ENCODE results near the gene DOCK2. TPM values are rescaled to one million over a fixed set of nuclear protein-coding genes. Genes with fewer than 3 reads are reported as not detected.

Gene DOCK2
- total and polyA plus RNA-seq, 4 donors = 1.6 to 53.7 (median 21.6) TPM

DNA sequence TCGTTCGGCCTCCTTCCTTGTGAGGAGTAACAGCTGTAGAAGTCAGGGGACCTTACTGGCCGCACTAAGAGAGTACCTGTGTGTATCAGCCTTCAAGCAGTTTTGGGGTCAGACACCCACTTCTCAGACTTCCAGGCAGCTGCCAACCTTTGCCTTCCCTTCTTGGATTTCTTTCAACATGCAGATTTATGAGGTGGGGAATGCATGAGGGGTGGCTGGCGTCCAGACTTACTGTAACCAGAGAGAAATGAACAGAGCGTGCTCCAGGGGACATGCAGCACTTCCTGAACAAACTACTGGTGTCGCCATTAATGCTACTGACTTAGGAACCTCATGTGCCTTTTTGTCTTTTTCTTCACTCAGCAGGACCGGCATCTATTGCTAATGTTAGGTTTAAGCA lies 296.5 kb downstream of the DOCK2 start:
- Histone ChIP-seq H3K4me1 (ENCODE audit: control insufficient read depth in 1 of 2, insufficient read depth in 2 of 2, low read length in 2 of 2) (no peaks in the 10 kb centered on the region), H3K36me3 (ENCODE audit: control insufficient read depth in 1 of 2, insufficient read depth in 2 of 2, low read length in 1 of 2) (no peaks in the 10 kb centered on the region), H3K4me3 (ENCODE audit: low read length in 2 of 2) (no peak overlapping the region), H3K27me3 (ENCODE audit: control insufficient read depth in 1 of 2, insufficient read depth in 2 of 2, low read length in 1 of 2) (no peaks in the 10 kb centered on the region), H3K27ac (ENCODE audit: low read depth in 1 of 2, low read length in 2 of 2) (no peak overlapping the region), H3K9me3 (ENCODE audit: control insufficient read depth, low read length) (no peaks in the 10 kb centered on the region)
- DNase-seq (no peak), ATAC-seq (ENCODE audit: low FRiP score) (no peak)
- 38 to 45% methylated on average over 7 of the region's 7 CpGs for WGBS, 2 donors
- intact Hi-C loops (cut with DNase I) = no loop called here

DNA sequence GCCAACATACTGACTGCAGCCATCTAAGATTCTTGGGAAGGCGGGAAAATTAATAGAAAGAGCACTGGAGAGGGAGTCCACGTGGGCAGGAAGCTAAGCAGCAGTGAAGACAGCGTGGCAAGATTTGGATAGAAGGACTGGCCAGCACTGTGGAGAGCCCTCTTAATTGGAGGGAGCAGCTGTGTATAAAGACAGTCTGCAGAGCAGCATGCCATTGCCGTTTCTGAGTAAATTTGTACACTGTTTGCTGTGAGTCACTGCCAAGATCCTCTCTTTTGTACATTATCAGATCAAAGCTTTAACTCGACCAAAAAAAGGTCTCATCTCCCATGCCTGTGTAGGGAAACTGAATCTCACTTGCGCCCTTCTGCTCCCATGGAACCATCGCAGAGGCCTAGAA lies 297.9 kb downstream of the DOCK2 start:
- no peaks in the 10 kb centered on the region for H3K4me1 ChIP-seq (ENCODE audit: control insufficient read depth in 1 of 2, insufficient read depth in 2 of 2, low read length in 2 of 2)
- intact Hi-C loops (cut with DNase I) = loop anchor here in 1 of 2 donors (1.0 kb wide), 1 partner anchor 10 kb away; no protein-coding TSS in a partner anchor
- H3K27ac ChIP-seq (ENCODE audit: low read depth in 1 of 2, low read length in 2 of 2) = no peak overlapping the region
- no peaks in the 10 kb centered on the region for H3K9me3 ChIP-seq (ENCODE audit: control insufficient read depth, low read length)
- ATAC-seq (ENCODE audit: low FRiP score) (no peak), DNase-seq (no peak)
- no peak overlapping the region for H3K4me3 ChIP-seq (ENCODE audit: low read length in 2 of 2)
- H3K36me3 ChIP-seq (ENCODE audit: control insufficient read depth in 1 of 2, insufficient read depth in 2 of 2, low read length in 1 of 2) = no peaks in the 10 kb centered on the region
- 73 to 78% methylated on average over 7 of the region's 7 CpGs for WGBS, 2 donors
- H3K27me3 ChIP-seq (ENCODE audit: control insufficient read depth in 1 of 2, insufficient read depth in 2 of 2, low read length in 1 of 2) = no peaks in the 10 kb centered on the region

- WGBS, 2 donors = 66 to 67% methylated on average over 5 of the region's 5 CpGs
- Histone ChIP-seq H3K4me3 (ENCODE audit: low read length in 2 of 2) (no peak overlapping the region), H3K9me3 (ENCODE audit: control insufficient read depth, low read length) (no peaks in the 10 kb centered on the region), H3K36me3 (ENCODE audit: control insufficient read depth in 1 of 2, insufficient read depth in 2 of 2, low read length in 1 of 2) (no peaks in the 10 kb centered on the region), H3K27me3 (ENCODE audit: control insufficient read depth in 1 of 2, insufficient read depth in 2 of 2, low read length in 1 of 2) (no peaks in the 10 kb centered on the region), H3K4me1 (ENCODE audit: control insufficient read depth in 1 of 2, insufficient read depth in 2 of 2, low read length in 2 of 2) (no peaks in the 10 kb centered on the region), H3K27ac (ENCODE audit: low read depth in 1 of 2, low read length in 2 of 2) (no peak overlapping the region)
- no peak for ATAC-seq (ENCODE audit: low FRiP score)
- intact Hi-C loops (cut with DNase I) = loop anchor here in 1 of 2 donors (1.0 kb wide), 1 partner anchor 10 kb away; no protein-coding TSS in a partner anchor
- DNase-seq = no peak
Measured at GRCh38 chr5:169935762-169936161, 298.7 kb downstream of the DOCK2 start.

DNA sequence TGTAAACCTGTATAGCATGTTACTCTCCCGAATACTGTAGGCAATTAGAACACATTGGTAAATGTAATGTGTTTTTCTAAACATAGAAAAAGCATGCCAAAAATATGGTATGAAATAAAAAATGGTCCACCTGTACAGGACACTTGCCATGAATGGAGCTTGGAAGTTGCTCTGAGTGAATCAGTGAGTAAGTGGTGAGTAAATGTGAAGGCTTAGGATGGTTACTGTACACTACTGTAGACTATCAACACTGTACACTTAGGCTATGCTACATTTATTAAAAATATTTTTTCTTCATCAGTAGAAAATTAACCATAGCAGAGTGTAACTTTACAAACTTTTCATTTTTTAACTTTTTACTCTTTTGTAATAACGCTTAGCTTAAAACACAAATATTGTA lies 301.4 kb downstream of the DOCK2 start:
- Histone ChIP-seq H3K9me3 (ENCODE audit: control insufficient read depth, low read length) (no peaks in the 10 kb centered on the region), H3K4me3 (ENCODE audit: low read length in 2 of 2) (no peak overlapping the region), H3K27me3 (ENCODE audit: control insufficient read depth in 1 of 2, insufficient read depth in 2 of 2, low read length in 1 of 2) (no peaks in the 10 kb centered on the region), H3K4me1 (ENCODE audit: control insufficient read depth in 1 of 2, insufficient read depth in 2 of 2, low read length in 2 of 2) (no peaks in the 10 kb centered on the region), H3K36me3 (ENCODE audit: control insufficient read depth in 1 of 2, insufficient read depth in 2 of 2, low read length in 1 of 2) (no peaks in the 10 kb centered on the region), H3K27ac (ENCODE audit: low read depth in 1 of 2, low read length in 2 of 2) (no peak overlapping the region)
- DNase-seq (no peak), ATAC-seq (ENCODE audit: low FRiP score) (no peak)
- intact Hi-C loops (cut with DNase I) = no loop called here
- WGBS, 2 donors = 85 to 89% methylated on average over 2 of the region's 2 CpGs

DNA sequence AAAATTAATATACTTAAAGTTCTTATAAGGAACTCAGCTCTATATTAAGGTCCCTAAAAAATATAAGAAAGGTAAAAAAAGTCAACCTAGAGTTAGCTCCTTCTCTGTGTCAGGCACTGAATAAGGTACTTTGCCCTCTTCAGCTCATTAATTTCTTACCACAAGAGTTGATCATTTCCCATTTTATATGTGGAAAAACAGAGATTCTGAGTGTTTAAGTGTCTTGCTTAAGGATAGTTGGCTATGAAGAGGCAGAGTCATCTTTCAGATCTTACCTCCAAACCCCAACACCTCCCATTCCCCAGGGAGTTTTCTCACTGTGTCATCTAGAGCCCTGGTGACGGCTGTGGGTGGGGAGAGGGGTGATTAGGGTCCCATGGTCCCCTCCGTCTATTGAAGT lies 302.7 kb downstream of the DOCK2 start:
- intact Hi-C loops (cut with DNase I) = no loop called here
- Histone ChIP-seq H3K36me3 (ENCODE audit: control insufficient read depth in 1 of 2, insufficient read depth in 2 of 2, low read length in 1 of 2) (no peaks in the 10 kb centered on the region), H3K4me3 (ENCODE audit: low read length in 2 of 2) (no peak overlapping the region), H3K4me1 (ENCODE audit: control insufficient read depth in 1 of 2, insufficient read depth in 2 of 2, low read length in 2 of 2) (no peaks in the 10 kb centered on the region), H3K27me3 (ENCODE audit: control insufficient read depth in 1 of 2, insufficient read depth in 2 of 2, low read length in 1 of 2) (no peaks in the 10 kb centered on the region), H3K9me3 (ENCODE audit: control insufficient read depth, low read length) (no peaks in the 10 kb centered on the region), H3K27ac (ENCODE audit: low read depth in 1 of 2, low read length in 2 of 2) (no peak overlapping the region)
- DNase-seq (no peak), ATAC-seq (ENCODE audit: low FRiP score) (no peak)
- 60% methylated on average over 2 of the region's 2 CpGs for WGBS, 2 donors

DNA sequence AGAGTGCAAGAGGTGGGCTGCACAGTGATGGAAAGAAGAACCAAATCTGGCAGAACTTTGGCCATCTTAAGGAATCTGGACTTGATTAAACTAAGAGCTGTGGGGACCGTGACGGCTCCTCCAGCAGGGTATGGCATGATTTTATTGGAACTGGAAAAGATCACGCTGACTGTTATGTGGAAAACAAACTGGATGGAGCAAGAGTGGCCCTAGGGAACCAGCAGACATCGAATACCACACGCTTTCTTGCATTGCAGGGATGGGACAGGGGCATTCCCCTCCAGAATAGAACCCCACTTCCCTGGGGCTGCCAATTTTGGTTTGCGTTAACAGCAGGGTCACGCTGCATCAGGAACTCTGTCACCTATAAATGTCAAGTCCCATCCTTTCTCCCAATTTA lies 304.5 kb downstream of the DOCK2 start:
- no peaks in the 10 kb centered on the region for H3K9me3 ChIP-seq (ENCODE audit: control insufficient read depth, low read length)
- no peak overlapping the region for H3K4me3 ChIP-seq (ENCODE audit: low read length in 2 of 2)
- no peak for ATAC-seq (ENCODE audit: low FRiP score)
- no peaks in the 10 kb centered on the region for H3K4me1 ChIP-seq (ENCODE audit: control insufficient read depth in 1 of 2, insufficient read depth in 2 of 2, low read length in 2 of 2)
- H3K36me3 ChIP-seq (ENCODE audit: control insufficient read depth in 1 of 2, insufficient read depth in 2 of 2, low read length in 1 of 2) = no peaks in the 10 kb centered on the region
- WGBS, 2 donors = 72 to 77% methylated on average over 7 of the region's 7 CpGs
- H3K27ac ChIP-seq (ENCODE audit: low read depth in 1 of 2, low read length in 2 of 2) = no peak overlapping the region
- no peak for DNase-seq
- intact Hi-C loops (cut with DNase I) = no loop called here
- no peaks in the 10 kb centered on the region for H3K27me3 ChIP-seq (ENCODE audit: control insufficient read depth in 1 of 2, insufficient read depth in 2 of 2, low read length in 1 of 2)

DNA sequence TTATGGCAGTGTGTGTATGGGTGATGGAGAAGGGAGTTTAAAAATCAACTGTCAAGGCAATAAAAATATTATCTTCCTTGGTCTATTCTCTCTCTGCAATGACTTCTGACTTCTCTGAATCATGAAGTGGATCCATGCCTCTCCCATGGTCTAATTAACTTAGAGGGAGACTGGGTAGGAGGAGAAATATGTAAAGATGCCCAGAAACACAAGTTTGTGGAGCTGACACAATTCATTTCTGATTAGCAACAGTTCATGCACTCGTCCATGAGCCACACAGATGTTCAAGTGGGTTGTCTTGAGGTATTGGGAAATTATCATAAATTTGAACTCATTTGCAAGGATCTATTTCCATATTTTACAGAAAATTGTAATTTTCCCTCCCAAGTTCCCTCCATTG lies 305.1 kb downstream of the DOCK2 start:
- H3K36me3 ChIP-seq (ENCODE audit: control insufficient read depth in 1 of 2, insufficient read depth in 2 of 2, low read length in 1 of 2) = no peaks in the 10 kb centered on the region
- H3K9me3 ChIP-seq (ENCODE audit: control insufficient read depth, low read length) = no peaks in the 10 kb centered on the region
- WGBS, 2 donors = 71 to 72% methylated on average over 1 of the region's 1 CpG
- ATAC-seq (ENCODE audit: low FRiP score) (no peak), DNase-seq (no peak)
- H3K4me1 ChIP-seq (ENCODE audit: control insufficient read depth in 1 of 2, insufficient read depth in 2 of 2, low read length in 2 of 2) = no peaks in the 10 kb centered on the region
- no peak overlapping the region for H3K4me3 ChIP-seq (ENCODE audit: low read length in 2 of 2)
- H3K27ac ChIP-seq (ENCODE audit: low read depth in 1 of 2, low read length in 2 of 2) = no peak overlapping the region
- H3K27me3 ChIP-seq (ENCODE audit: control insufficient read depth in 1 of 2, insufficient read depth in 2 of 2, low read length in 1 of 2) = no peaks in the 10 kb centered on the region
- intact Hi-C loops (cut with DNase I) = no loop called here

DNA sequence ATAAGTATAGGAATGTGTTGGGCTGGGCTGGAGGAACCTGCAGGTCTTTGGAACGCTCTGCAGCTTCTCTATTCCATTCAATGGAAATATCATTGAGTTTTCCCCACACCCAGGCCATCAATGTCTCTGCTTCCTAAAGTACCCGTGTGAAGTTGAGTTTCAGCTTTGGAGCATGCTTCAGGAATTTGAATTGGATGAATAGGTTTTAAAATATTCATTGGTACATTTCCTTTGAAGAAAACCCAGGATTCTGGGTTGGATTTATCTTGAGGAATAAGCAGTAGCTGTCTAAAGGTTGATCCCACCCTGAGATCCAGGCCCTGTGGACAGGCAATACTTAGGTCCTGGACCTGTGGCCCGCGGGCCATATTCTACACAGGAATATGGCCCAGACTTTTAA lies 306.0 kb downstream of the DOCK2 start:
- Histone ChIP-seq H3K9me3 (ENCODE audit: control insufficient read depth, low read length) (no peaks in the 10 kb centered on the region), H3K27ac (ENCODE audit: low read depth in 1 of 2, low read length in 2 of 2) (no peak overlapping the region), H3K27me3 (ENCODE audit: control insufficient read depth in 1 of 2, insufficient read depth in 2 of 2, low read length in 1 of 2) (no peaks in the 10 kb centered on the region), H3K4me3 (ENCODE audit: low read length in 2 of 2) (no peak overlapping the region), H3K36me3 (ENCODE audit: control insufficient read depth in 1 of 2, insufficient read depth in 2 of 2, low read length in 1 of 2) (no peaks in the 10 kb centered on the region), H3K4me1 (ENCODE audit: control insufficient read depth in 1 of 2, insufficient read depth in 2 of 2, low read length in 2 of 2) (no peaks in the 10 kb centered on the region)
- WGBS, 2 donors = 85 to 91% methylated on average over 4 of the region's 4 CpGs
- intact Hi-C loops (cut with DNase I) = no loop called here
- no peak for DNase-seq
- ATAC-seq (ENCODE audit: low FRiP score) = no peak

GRCh38 chr5:169944115-169944514 lies 307.0 kb downstream of the DOCK2 start:
- Histone ChIP-seq H3K27ac (ENCODE audit: low read depth in 1 of 2, low read length in 2 of 2) (no peak overlapping the region), H3K9me3 (ENCODE audit: control insufficient read depth, low read length) (no peaks in the 10 kb centered on the region), H3K4me3 (ENCODE audit: low read length in 2 of 2) (no peak overlapping the region), H3K36me3 (ENCODE audit: control insufficient read depth in 1 of 2, insufficient read depth in 2 of 2, low read length in 1 of 2) (no peaks in the 10 kb centered on the region), H3K27me3 (ENCODE audit: control insufficient read depth in 1 of 2, insufficient read depth in 2 of 2, low read length in 1 of 2) (no peaks in the 10 kb centered on the region), H3K4me1 (ENCODE audit: control insufficient read depth in 1 of 2, insufficient read depth in 2 of 2, low read length in 2 of 2) (no peaks in the 10 kb centered on the region)
- DNase-seq = no peak
- WGBS, 2 donors = 62 to 67% methylated on average over 6 of the region's 6 CpGs
- intact Hi-C loops (cut with DNase I) = no loop called here
- no peak for ATAC-seq (ENCODE audit: low FRiP score)
